Ishikawa (cell line): ENCODE results near the gene KLHL24.

Experiments
- CEBPB ChIP-seq: IDR thresholded peaks from 2 replicates; pipeline ENCODE4 v1.6.1; 2012
- CREB1 ChIP-seq: IDR thresholded peaks from 2 replicates; pipeline ENCODE4 v1.6.1; 2012; ENCODE audit warnings: low read depth
- EGR1 ChIP-seq: IDR thresholded peaks from 2 replicates; pipeline ENCODE4 v1.6.1; 2012
- EP300 ChIP-seq: IDR thresholded peaks from 2 replicates; pipeline ENCODE4 v1.6.1; 2012; ENCODE audit warnings: borderline replicate concordance
- FOXM1 ChIP-seq: IDR thresholded peaks from 2 replicates; pipeline ENCODE4 v1.6.1; 2012; ENCODE audit warnings: low read depth, borderline replicate concordance
- MAX ChIP-seq: IDR thresholded peaks from 2 replicates; pipeline ENCODE4 v1.6.1; 2012
- NFIC ChIP-seq: IDR thresholded peaks from 2 replicates; pipeline ENCODE4 v1.6.1; 2012
- RAD21 ChIP-seq: IDR thresholded peaks from 2 replicates; pipeline ENCODE4 v1.6.1; 2012; ENCODE audit warnings: low read depth
- TAF1 ChIP-seq: IDR thresholded peaks from 2 replicates; pipeline ENCODE4 v1.6.1; 2012; ENCODE audit warnings: low read depth, mild to moderate bottlenecking
- TCF12 ChIP-seq: IDR thresholded peaks from 2 replicates; pipeline ENCODE4 v1.6.1; 2012; ENCODE audit warnings: low read depth
- TEAD4 ChIP-seq: IDR thresholded peaks from 2 replicates; pipeline ENCODE4 v1.6.1; 2012
- YY1 ChIP-seq: IDR thresholded peaks from 2 replicates; pipeline ENCODE4 v1.6.1; 2012; ENCODE audit warnings: low read depth
- ZBTB7A ChIP-seq: IDR thresholded peaks from 2 replicates; pipeline ENCODE4 v1.6.1; 2012; ENCODE audit warnings: low read depth
- TF ChIP-seq, protein P1 (sequence below): IDR thresholded peaks from 2 replicates; pipeline ENCODE4 v1.6.1; 2012; ENCODE audit warnings: low read depth, mild to moderate bottlenecking
- TF ChIP-seq, protein P2 (sequence below): IDR thresholded peaks from 2 replicates; pipeline ENCODE4 v1.6.1; 2012

KLHL24 gene

DNA sequence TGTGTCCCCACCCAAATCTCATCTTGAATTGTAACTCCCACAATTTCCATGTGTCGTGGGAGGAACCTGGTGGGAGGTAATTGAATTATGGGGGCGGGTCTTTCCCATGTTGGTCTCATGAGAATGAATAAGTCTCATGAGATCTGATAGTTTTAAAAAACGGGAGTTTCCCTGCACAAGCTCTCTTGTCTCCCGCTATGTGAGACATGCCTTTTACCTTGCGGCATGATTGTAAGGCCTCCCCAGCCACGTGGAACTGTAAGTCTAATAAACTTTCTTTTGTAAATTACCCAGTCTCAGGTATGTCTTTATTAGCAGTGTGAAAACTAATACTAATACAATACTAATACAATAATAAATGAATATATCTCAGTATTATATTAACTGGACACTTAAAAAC lies 52.3 kb downstream of the KLHL24 start:
- no peak for TF ChIP-seq FOXM1
- TF ChIP-seq NFIC, result no peak
- TF ChIP-seq RAD21, result no peak
- TF ChIP-seq CEBPB, result no peak

DNA sequence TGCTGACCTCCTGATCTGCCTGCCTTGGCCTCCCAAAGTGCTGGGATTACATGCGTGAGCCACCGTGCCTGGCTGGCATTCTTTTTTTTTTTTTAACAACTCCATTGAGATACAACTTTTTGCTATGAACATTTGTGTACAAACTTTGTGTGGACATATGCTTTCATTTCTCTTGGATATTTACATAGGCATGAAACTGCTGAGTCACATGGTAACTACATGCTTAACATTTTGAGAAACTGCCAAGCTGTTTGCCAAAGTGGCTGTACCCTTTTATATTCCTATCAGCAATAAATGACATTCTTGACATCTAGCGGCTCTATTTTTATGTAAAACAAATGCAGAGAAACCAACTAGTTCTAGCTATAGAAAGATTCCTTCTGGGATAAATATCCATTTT lies 53.5 kb downstream of the KLHL24 start:
- TF ChIP-seq MAX (no peak), ZBTB7A (no peak), TCF12 (no peak), TEAD4 (no peak), CREB1 (no peak), FOXM1 (no peak), YY1 (no peak), TAF1 (no peak), CEBPB (no peak), EP300 (no peak), EGR1 (no peak), RAD21 (no peak), NFIC (no peak)
- TF ChIP-seq, protein P1, sequence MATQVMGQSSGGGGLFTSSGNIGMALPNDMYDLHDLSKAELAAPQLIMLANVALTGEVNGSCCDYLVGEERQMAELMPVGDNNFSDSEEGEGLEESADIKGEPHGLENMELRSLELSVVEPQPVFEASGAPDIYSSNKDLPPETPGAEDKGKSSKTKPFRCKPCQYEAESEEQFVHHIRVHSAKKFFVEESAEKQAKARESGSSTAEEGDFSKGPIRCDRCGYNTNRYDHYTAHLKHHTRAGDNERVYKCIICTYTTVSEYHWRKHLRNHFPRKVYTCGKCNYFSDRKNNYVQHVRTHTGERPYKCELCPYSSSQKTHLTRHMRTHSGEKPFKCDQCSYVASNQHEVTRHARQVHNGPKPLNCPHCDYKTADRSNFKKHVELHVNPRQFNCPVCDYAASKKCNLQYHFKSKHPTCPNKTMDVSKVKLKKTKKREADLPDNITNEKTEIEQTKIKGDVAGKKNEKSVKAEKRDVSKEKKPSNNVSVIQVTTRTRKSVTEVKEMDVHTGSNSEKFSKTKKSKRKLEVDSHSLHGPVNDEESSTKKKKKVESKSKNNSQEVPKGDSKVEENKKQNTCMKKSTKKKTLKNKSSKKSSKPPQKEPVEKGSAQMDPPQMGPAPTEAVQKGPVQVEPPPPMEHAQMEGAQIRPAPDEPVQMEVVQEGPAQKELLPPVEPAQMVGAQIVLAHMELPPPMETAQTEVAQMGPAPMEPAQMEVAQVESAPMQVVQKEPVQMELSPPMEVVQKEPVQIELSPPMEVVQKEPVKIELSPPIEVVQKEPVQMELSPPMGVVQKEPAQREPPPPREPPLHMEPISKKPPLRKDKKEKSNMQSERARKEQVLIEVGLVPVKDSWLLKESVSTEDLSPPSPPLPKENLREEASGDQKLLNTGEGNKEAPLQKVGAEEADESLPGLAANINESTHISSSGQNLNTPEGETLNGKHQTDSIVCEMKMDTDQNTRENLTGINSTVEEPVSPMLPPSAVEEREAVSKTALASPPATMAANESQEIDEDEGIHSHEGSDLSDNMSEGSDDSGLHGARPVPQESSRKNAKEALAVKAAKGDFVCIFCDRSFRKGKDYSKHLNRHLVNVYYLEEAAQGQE, result no peak
- TF ChIP-seq, protein P2, sequence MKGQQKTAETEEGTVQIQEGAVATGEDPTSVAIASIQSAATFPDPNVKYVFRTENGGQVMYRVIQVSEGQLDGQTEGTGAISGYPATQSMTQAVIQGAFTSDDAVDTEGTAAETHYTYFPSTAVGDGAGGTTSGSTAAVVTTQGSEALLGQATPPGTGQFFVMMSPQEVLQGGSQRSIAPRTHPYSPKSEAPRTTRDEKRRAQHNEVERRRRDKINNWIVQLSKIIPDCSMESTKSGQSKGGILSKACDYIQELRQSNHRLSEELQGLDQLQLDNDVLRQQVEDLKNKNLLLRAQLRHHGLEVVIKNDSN, result no peak

- TF ChIP-seq, protein P2, result no peak
- TF ChIP-seq ZBTB7A (no peak), NFIC (no peak), CREB1 (no peak), CEBPB (no peak), EP300 (no peak)
- TF ChIP-seq, protein P1, result no peak
These were observed 55.1 kb downstream of the KLHL24 start for GRCh38 chr3:183690402-183690995.

DNA sequence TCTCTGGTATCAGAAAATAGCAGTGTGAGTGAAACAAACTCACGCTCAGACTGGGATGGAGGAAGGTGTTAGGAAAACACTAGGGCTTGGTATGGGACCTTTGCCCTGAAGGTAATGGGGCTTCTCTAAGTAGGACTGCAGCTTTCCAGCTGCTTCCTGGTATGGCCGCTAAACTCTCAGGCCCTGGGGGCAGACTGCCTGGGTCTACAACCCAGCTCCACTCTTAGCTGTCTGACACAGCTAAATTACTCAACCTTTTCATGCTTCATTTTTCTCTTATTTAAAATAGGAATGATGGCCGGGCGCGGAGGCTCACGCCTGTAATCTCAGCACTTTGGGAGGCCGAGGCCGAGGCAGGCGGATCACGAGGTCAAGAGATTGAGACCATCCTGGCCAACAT lies 57.0 kb downstream of the KLHL24 start:
- TF ChIP-seq TCF12 (no peak), TEAD4 (no peak), FOXM1 (no peak), EP300 (no peak)
- TF ChIP-seq, protein P2, result no peak

DNA sequence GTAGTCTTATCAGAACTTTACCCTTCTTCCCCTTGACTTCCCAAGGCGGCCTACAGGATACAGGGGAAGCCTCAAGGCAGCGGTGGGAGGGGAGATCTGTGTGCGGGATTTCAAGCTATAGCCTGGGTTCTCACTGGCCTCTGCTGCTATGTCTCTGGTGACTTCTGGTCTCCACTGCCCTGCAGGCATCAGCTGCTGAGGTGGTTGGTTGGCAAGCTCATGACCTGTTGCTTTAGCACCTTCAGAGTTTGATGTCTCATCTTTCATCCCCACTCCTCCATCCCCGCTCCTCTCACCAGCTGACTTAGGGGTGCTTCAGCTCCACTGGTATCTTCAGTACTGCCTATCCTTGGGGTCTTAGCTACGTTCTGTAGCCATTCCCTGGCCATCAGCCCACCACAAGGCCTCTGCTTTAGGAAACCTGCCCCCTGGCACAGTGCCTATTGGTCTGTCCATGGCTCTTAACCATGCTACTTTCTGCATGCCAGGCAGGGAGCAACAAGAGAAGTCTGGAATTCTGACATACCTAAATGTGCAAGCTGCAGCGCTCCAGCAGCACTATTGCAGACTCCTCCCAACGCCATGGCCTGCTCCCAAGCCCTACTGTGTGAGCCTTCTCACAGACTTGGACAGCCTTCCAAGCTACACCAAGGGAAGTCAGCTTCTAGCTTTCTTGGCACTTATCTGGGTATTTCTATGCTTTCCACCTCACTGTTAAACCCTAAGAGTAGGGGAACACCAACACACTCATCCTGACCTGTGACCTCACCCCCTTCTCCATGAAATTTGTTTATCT lies 60.3 kb downstream of the KLHL24 start:
- TF ChIP-seq TEAD4 (no peak), NFIC (0 out of 2 replicates have a peak, but pooled peaks have one; percentile 6)

- TF ChIP-seq, protein P1, result no peak
- TF ChIP-seq YY1 (no peak), ZBTB7A (no peak), CREB1 (no peak), TEAD4 (no peak), MAX (no peak; the same call in 1 of the 2 replicates), TCF12 (no peak), EP300 (no peak), TAF1 (no peak), CEBPB (no peak), FOXM1 (no peak), EGR1 (no peak), RAD21 (no peak), NFIC (no peak)
- TF ChIP-seq, protein P2, result no peak
These were observed 61.7 kb downstream of the KLHL24 start for GRCh38 chr3:183697123-183697609.
